HepG2 (cell line): Measurements from ENCODE around the gene CLPTM1. TPM values are rescaled to one million over a fixed set of nuclear protein-coding genes. Genes with fewer than 3 reads are reported as not detected.

ENCODE experiments used
- ARID2 ChIP-seq: sonication (generic); formaldehyde crosslinking; IDR thresholded peaks from 2 replicates; pipeline ENCODE4 v1.8.1; 2022; ENCODE audit warnings: mild to moderate bottlenecking, missing genetic modification reagents, borderline replicate concordance
- ATF7 ChIP-seq, 2 experiments: fragments of 450-650 bp in 1 of 2; sonication (generic) in 1 of 2; formaldehyde crosslinking in 1 of 2; IDR thresholded peaks; 2 replicates each; pipeline versions ENCODE4 v1.4.0 to v1.6.1; 2016 to 2020; ENCODE audit warnings: antibody characterized with exemption in 1 of 2, mild to moderate bottlenecking in 1 of 2, missing genetic modification reagents in 1 of 2
- IKZF1 ChIP-seq: fragments of 450-650 bp; IDR thresholded peaks from 2 replicates; pipeline ENCODE4 v1.7.1; 2016
- IRX3 ChIP-seq: sonication (generic); formaldehyde crosslinking; IDR thresholded peaks from 2 replicates; pipeline ENCODE4 v1.8.1; 2023; ENCODE audit warnings: mild to moderate bottlenecking, low read depth, missing genetic modification reagents, borderline replicate concordance
- MAZ ChIP-seq, 2 experiments: sonication (generic) in 1 of 2; formaldehyde crosslinking in 1 of 2; IDR thresholded peaks; 2 replicates each; pipeline versions ENCODE4 v1.5.0 to v1.6.1; 2012 to 2020; ENCODE audit warnings: low read depth in 2 of 2, mild to moderate bottlenecking in 2 of 2, borderline replicate concordance in 1 of 2, improper control_type of control experiment in 1 of 2, low read length in 1 of 2, missing genetic modification reagents in 1 of 2, moderate library complexity in 1 of 2
- MTF2 ChIP-seq: sonication (generic); formaldehyde crosslinking; IDR thresholded peaks from 2 replicates; pipeline ENCODE4 v1.5.0; 2020; ENCODE audit warnings: missing genetic modification reagents, borderline replicate concordance
- PHF5A ChIP-seq: IDR thresholded peaks from one replicate; pipeline ENCODE4 v1.6.1; 2018; ENCODE audit warnings: low read depth, missing genetic modification reagents; ENCODE audit not compliant: unreplicated experiment
- POLR2AphosphoS2 ChIP-seq: IDR thresholded peaks from 2 replicates; pipeline ENCODE4 v1.6.1; 2011; ENCODE audit warnings: low read depth, low read length, improper control_type of control experiment
- SALL1 ChIP-seq: sonication (generic); formaldehyde crosslinking; IDR thresholded peaks from 2 replicates; pipeline ENCODE4 v1.8.0; 2022; ENCODE audit warnings: mild to moderate bottlenecking, missing genetic modification reagents
- TEAD2 ChIP-seq: sonication (generic); formaldehyde crosslinking; IDR thresholded peaks from 2 replicates; pipeline ENCODE4 v1.9.0; 2021; ENCODE audit warnings: missing genetic modification reagents
- ZNF136 ChIP-seq: sonication (generic); formaldehyde crosslinking; IDR thresholded peaks from 2 replicates; pipeline ENCODE4 v1.8.1; 2022; ENCODE audit warnings: low read depth, mild to moderate bottlenecking, moderate library complexity, missing genetic modification reagents
- ZSCAN9 ChIP-seq: IDR thresholded peaks from 2 replicates; pipeline ENCODE4 v1.6.1; 2016; ENCODE audit warnings: borderline replicate concordance
- polyA plus RNA-seq, 8 experiments: library from polyadenylated mRNA; depleted of rRNA in 3 of 8; stranded (reverse) in 7 of 8; unstranded in 1 of 8; fragments of >200 nt; fragmentation: Illumina TruSeq in 4 of 8; extraction: Trizol in 4 of 8; gene quantifications; 2 replicates each; pipeline versions ENCODE4 v1.2.1 to v1.2.3, GENCODE V29; 2011 to 2016; ENCODE audit warnings: low read depth in 4 of 8, missing spikeins in 1 of 8, mixed read lengths in 1 of 8; ENCODE audit not compliant: insufficient read depth in 1 of 8
- total RNA-seq, 5 experiments: library from RNA; depleted of rRNA; stranded (reverse); fragments of >200 nt; fragmentation: Illumina TruSeq; extraction: Trizol; gene quantifications; 2 replicates each; pipeline ENCODE4 v1.2.3, GENCODE V29; 2016; ENCODE audit warnings: low read depth in 1 of 5
- TF ChIP-seq, protein P1 (sequence below): sonication (generic); formaldehyde crosslinking; IDR thresholded peaks from 2 replicates; pipeline ENCODE4 v1.4.0; 2020; ENCODE audit warnings: missing genetic modification reagents
- TF ChIP-seq, protein P2 (sequence below): sonication (generic); formaldehyde crosslinking; IDR thresholded peaks from 2 replicates; pipeline ENCODE4 v1.8.1; 2023; ENCODE audit warnings: mild to moderate bottlenecking, missing genetic modification reagents, borderline replicate concordance
- TF ChIP-seq, protein P3 (sequence below): sonication (generic); formaldehyde crosslinking; IDR thresholded peaks from 2 replicates; pipeline ENCODE4 v1.4.0; 2020; ENCODE audit warnings: mild to moderate bottlenecking, missing genetic modification reagents, borderline replicate concordance
- TF ChIP-seq, protein P4 (sequence below): IDR thresholded peaks from 2 replicates; pipeline ENCODE4 v1.6.1; 2016; ENCODE audit warnings: low read depth, borderline replicate concordance
- TF ChIP-seq, protein P5 (sequence below): sonication (generic); formaldehyde crosslinking; IDR thresholded peaks from 2 replicates; pipeline ENCODE4 v1.5.0; 2020; ENCODE audit warnings: mild to moderate bottlenecking, missing genetic modification reagents, moderate library complexity
- TF ChIP-seq, protein P6 (sequence below): sonication (generic); formaldehyde crosslinking; IDR thresholded peaks from 2 replicates; pipeline ENCODE4 v1.8.0; 2022; ENCODE audit warnings: missing genetic modification reagents, low read depth, mild to moderate bottlenecking, borderline replicate concordance
- TF ChIP-seq, protein P7 (sequence below): sonication (generic); formaldehyde crosslinking; IDR thresholded peaks from 2 replicates; pipeline ENCODE4 v1.4.0; 2020; ENCODE audit warnings: low read depth, mild to moderate bottlenecking, missing genetic modification reagents

Gene CLPTM1
- total and polyA plus RNA-seq, 2 of the 13 experiments (the other 11 are each of a cell fraction or from before 2014, with no cell fraction given): 34.9 to 42.8 TPM

DNA sequence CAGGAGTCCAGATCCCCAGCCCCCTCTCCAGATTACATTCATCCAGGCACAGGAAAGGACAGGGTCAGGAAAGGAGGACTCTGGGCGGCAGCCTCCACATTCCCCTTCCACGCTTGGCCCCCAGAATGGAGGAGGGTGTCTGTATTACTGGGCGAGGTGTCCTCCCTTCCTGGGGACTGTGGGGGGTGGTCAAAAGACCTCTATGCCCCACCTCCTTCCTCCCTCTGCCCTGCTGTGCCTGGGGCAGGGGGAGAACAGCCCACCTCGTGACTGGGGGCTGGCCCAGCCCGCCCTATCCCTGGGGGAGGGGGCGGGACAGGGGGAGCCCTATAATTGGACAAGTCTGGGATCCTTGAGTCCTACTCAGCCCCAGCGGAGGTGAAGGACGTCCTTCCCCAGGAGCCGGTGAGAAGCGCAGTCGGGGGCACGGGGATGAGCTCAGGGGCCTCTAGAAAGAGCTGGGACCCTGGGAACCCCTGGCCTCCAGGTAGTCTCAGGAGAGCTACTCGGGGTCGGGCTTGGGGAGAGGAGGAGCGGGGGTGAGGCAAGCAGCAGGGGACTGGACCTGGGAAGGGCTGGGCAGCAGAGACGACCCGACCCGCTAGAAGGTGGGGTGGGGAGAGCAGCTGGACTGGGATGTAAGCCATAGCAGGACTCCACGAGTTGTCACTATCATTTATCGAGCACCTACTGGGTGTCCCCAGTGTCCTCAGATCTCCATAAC lies 49.6 kb upstream of the CLPTM1 start, which contains the start of gene APOE (continued):
- TF ChIP-seq, protein P1, sequence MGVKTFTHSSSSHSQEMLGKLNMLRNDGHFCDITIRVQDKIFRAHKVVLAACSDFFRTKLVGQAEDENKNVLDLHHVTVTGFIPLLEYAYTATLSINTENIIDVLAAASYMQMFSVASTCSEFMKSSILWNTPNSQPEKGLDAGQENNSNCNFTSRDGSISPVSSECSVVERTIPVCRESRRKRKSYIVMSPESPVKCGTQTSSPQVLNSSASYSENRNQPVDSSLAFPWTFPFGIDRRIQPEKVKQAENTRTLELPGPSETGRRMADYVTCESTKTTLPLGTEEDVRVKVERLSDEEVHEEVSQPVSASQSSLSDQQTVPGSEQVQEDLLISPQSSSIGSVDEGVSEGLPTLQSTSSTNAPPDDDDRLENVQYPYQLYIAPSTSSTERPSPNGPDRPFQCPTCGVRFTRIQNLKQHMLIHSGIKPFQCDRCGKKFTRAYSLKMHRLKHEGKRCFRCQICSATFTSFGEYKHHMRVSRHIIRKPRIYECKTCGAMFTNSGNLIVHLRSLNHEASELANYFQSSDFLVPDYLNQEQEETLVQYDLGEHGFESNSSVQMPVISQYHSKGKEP (CRISPR knock-in tag): no peak
- TF ChIP-seq MTF2 (CRISPR knock-in tag): no peak
- TF ChIP-seq, protein P2, sequence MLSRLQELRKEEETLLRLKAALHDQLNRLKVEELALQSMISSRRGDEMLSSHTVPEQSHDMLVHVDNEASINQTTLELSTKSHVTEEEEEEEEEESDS: 0 out of 2 replicates have a peak, but pooled peaks have one; percentile 38
- no peak for TF ChIP-seq ATF7 (IDR thresholded peaks at IDR 0.05)
- peak; percentile 49; the same call in 1 of the 2 replicates for TF ChIP-seq ATF7 (CRISPR knock-in tag; IDR thresholded peaks at IDR 0.05)
- TF ChIP-seq MAZ (IDR thresholded peaks at IDR 0.05; ENCODE audit: borderline replicate concordance, low read depth, low read length): peak; percentile 20; the same call in 1 of the 2 replicates
- peak; percentile 47; the same call in 1 of the 2 replicates for TF ChIP-seq MAZ (CRISPR knock-in tag; IDR thresholded peaks at IDR 0.05; ENCODE audit: low read depth)
- no peak for TF ChIP-seq IKZF1
- TF ChIP-seq SALL1 (CRISPR knock-in tag): peak; percentile 73
- no peak for TF ChIP-seq POLR2AphosphoS2
- no peak for TF ChIP-seq PHF5A (CRISPR knock-in tag)
- TF ChIP-seq, protein P3, sequence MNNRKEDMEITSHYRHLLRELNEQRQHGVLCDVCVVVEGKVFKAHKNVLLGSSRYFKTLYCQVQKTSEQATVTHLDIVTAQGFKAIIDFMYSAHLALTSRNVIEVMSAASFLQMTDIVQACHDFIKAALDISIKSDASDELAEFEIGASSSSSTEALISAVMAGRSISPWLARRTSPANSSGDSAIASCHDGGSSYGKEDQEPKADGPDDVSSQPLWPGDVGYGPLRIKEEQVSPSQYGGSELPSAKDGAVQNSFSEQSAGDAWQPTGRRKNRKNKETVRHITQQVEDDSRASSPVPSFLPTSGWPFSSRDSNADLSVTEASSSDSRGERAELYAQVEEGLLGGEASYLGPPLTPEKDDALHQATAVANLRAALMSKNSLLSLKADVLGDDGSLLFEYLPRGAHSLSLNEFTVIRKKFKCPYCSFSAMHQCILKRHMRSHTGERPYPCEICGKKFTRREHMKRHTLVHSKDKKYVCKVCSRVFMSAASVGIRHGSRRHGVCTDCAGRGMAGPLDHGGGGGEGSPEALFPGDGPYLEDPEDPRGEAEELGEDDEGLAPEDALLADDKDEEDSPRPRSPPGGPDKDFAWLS (CRISPR knock-in tag): peak; percentile 83; the same call in 1 of the 2 replicates
- TF ChIP-seq TEAD2 (CRISPR knock-in tag): no peak
- TF ChIP-seq, protein P4, sequence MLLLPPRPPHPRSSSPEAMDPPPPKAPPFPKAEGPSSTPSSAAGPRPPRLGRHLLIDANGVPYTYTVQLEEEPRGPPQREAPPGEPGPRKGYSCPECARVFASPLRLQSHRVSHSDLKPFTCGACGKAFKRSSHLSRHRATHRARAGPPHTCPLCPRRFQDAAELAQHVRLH (CRISPR knock-in tag): no peak
- no peak for TF ChIP-seq IRX3 (CRISPR knock-in tag)
- TF ChIP-seq, protein P5, sequence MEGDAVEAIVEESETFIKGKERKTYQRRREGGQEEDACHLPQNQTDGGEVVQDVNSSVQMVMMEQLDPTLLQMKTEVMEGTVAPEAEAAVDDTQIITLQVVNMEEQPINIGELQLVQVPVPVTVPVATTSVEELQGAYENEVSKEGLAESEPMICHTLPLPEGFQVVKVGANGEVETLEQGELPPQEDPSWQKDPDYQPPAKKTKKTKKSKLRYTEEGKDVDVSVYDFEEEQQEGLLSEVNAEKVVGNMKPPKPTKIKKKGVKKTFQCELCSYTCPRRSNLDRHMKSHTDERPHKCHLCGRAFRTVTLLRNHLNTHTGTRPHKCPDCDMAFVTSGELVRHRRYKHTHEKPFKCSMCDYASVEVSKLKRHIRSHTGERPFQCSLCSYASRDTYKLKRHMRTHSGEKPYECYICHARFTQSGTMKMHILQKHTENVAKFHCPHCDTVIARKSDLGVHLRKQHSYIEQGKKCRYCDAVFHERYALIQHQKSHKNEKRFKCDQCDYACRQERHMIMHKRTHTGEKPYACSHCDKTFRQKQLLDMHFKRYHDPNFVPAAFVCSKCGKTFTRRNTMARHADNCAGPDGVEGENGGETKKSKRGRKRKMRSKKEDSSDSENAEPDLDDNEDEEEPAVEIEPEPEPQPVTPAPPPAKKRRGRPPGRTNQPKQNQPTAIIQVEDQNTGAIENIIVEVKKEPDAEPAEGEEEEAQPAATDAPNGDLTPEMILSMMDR (CRISPR knock-in tag): peak; percentile 7; the same call in 1 of the 2 replicates
- TF ChIP-seq ZSCAN9 (CRISPR knock-in tag): no peak; the same call in 1 of the 2 replicates
- 0 out of 2 replicates have a peak, but pooled peaks have one; percentile 41 for TF ChIP-seq ARID2
- TF ChIP-seq, protein P6, sequence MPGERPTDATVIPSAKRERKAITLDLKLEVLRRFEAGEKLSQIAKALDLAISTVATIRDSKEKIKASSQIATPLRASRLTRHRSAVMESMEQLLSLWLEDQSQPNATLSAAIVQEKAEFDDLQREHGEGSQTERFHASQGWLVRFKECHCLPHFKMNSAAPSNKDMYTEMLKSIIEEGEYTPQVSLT (CRISPR knock-in tag): no peak
- TF ChIP-seq ZNF136 (CRISPR knock-in tag): no peak
- TF ChIP-seq, protein P7, sequence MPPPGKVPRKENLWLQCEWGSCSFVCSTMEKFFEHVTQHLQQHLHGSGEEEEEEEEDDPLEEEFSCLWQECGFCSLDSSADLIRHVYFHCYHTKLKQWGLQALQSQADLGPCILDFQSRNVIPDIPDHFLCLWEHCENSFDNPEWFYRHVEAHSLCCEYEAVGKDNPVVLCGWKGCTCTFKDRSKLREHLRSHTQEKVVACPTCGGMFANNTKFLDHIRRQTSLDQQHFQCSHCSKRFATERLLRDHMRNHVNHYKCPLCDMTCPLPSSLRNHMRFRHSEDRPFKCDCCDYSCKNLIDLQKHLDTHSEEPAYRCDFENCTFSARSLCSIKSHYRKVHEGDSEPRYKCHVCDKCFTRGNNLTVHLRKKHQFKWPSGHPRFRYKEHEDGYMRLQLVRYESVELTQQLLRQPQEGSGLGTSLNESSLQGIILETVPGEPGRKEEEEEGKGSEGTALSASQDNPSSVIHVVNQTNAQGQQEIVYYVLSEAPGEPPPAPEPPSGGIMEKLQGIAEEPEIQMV: peak; percentile 75; the same call in 1 of the 2 replicates
